COR-L47 (cell line): Measurements from ENCODE around the gene KLHDC3.
"Not testable (repeated sequence)": the region's sequence is repeated elsewhere in the genome, so short reads cannot be mapped to it uniquely, and the experiment has no call there.

ENCODE experiments used
- DNase-seq: peaks from one replicate; lab custom pipeline; 2025; lab: John Stamatoyannopoulos, UW

KLHDC3 gene

GRCh38 chr6:43029120-43029519, 15.1 kb downstream of the KLHDC3 start:
- DNase-seq = no peak

- no peak for DNase-seq
These were observed 18.3 kb downstream of the KLHDC3 start for GRCh38 chr6:43032326-43032725.

DNA sequence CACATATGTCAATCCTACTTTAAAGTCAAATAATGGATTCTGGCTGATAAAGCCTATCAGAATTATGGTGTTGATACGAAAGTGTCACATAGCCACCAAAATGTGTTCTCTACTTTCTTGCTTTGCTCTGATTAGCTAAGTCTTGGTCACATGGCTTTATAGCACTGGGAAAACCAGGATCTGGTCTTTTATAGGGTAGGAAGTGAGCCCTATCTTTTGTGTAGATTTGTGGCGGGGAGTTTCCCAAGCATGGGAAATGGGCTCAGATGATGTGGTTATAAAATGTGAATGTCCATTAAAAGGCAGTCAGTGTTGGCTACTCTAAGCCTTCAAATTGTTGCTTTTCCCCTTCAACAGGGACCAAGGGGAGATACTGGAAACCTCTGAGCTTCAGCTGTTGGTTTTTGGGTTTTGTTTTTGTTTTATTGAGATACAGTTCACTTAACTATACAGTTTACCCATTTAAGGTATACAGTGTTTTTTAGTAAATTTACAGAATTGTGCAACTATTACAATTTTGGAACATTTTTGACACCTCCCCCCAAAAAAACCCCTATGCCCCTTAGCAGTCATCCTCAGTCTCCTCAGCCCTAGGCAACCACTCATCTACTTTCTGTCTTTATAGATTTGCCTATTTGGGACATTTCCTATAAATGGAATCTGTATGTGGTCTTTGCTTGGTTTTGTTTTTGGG, 19.6 kb downstream of the KLHDC3 start:
- no peak for DNase-seq

- DNase-seq = no peak
These were observed 20.1 kb downstream of the KLHDC3 start for GRCh38 chr6:43034190-43034525.

DNA sequence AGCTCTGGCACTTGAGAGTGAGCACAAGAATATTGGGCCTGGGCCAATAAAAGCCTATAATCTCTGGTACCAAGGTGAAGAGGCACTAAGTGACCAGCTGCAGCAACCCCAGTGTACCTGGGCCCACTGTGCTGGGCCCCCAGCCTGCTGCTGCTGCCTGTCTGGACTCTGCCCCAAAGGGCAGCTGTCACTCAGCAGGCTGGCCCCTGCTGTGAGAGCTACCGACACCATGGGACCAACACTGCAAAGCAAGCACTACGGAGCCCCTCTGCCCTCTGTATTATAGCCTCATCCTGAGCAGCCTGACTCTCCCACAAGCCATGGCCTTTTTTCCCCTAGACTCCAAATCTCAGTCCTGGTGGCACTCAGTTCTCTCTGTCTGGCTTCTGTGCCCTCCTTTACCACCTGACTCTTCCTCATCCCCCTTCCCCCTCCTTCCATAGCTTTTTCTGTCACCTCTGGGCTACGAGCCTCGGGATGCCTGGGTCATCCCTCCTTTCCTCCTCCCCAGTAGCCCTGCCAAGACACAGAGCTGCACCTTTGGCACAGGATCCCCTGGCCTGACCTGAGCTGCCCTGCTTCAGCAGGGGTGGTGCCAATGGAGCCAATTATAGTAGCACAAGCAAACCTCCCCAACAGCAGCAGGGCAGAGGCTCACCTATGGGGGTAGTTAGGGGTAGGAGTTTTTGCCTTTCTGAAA, 21.6 kb downstream of the KLHDC3 start:
- no peak for DNase-seq

- DNase-seq = no peak
These were observed 22.7 kb downstream of the KLHDC3 start for GRCh38 chr6:43036712-43037111.

GRCh38 chr6:43037197-43037596, 23.1 kb downstream of the KLHDC3 start:
- DNase-seq = no peak

GRCh38 chr6:43037706-43038105, 23.7 kb downstream of the KLHDC3 start:
- DNase-seq = no peak

DNA sequence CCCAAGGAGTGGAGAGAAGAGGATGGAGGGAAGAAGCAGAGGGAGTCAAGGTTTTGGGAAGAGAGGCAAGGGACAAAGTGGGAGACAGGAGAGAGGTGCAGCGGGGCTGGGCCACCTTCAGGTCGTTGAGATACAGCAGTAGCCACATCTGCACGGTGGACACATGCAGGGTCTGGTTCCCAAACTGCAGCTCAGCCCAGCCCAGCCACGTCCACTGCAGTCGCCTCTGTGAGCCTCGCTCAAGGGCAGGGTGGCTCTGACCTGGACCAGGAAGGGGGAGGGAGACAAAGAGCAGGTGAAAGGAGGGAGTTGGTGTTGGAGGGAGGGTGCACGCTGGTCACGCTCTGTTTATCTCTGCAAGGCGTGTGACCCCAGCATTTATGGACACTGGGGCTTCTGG, 24.7 kb downstream of the KLHDC3 start:
- DNase-seq = no peak

DNA sequence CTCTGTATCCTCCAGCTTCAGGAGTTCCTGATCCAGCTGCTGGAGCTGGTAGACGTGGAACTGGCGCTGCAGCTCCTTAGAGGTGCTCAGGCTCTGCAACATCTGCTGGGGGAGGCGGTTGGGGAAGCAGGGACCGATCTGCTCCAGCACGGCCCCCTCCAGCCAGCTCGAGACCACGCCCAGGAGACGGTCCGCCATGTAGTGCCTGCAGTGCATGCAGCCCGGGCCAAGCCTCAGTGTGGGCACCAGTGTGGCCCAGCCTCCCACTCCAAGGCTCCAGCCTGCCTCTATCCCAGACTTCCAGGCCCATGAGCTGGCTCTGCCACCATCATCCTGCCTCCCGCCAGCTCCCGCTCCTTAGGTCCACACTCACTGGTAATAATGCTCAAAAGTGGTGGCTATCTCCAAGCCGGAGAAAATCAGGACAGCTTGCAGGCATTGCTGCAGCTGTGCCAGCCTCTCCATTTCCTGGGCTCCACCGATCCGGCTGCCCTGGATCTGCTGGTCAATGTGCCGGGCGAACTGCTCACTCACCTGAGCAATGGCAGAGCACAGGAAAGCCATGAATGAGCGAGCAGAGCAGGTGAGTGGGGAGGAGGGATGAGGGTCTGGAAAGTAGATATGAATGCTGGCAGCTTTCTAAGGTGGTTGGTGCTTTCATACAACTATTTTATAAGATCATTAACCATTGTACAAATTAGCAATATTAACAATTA, 26.7 kb downstream of the KLHDC3 start:
- no peak for DNase-seq

- not testable (repeated sequence) for DNase-seq
These were observed 27.4 kb downstream of the KLHDC3 start for GRCh38 chr6:43041475-43041874.

- DNase-seq = no peak
These were observed 29.3 kb downstream of the KLHDC3 start for GRCh38 chr6:43043310-43043709.

DNA sequence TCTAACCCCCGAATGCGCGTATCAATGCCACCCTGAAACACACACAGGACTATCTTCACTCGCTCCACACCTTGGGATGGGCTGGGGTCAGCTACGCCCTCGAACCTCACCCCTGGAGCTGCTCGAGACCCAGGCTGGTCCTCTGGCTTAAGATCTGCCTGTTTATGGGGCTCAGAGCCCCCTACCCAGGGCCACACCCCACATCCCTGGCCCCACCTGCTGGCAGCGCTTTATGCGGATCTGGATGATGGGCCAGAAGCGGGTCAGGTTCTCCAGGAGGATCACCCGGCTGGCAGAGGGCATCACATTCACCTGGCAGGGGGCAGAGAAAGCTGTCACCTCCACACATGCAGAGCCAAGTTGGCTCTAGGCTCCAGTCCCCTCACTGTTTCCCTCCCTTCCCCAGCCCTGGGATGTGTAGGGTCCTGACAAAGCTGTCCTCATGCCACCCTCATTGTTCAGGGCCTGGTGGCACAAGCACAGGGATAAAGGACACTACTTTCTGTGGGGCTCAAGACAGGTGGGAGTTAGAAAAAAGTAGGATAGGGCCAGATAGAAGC, 31.4 kb downstream of the KLHDC3 start:
- no peak for DNase-seq

- no peak for DNase-seq
These were observed 33.9 kb downstream of the KLHDC3 start for GRCh38 chr6:43047998-43048397.

DNA sequence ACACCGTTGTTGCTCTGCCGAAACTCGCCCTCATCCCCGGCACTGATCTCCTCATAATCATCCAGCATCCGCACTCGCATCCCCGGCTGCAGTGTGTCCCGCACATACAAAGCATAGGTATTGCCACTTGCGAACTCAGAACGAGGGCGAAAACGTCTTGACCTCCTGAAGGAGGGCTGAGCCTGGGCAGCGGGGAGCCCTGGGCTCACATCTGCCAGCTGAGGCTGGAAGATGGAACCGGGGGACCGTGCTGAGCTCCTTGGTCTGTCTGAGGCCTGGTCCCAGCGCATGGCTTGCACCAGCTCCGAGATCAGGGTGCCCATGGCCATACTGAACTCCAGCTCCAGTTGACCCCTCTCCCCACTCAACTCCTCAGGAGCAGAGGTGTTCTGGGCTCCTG, 36.9 kb downstream of the KLHDC3 start:
- no peak for DNase-seq

GRCh38 chr6:43052225-43052841, 38.3 kb downstream of the KLHDC3 start:
- DNase-seq = no peak

- DNase-seq = no peak
These were observed 38.9 kb downstream of the KLHDC3 start for GRCh38 chr6:43052842-43053544.

- peak; percentile 95 for DNase-seq
These were observed 39.6 kb downstream of the KLHDC3 start, which contains the start of gene CUL7 for GRCh38 chr6:43053545-43054205. Gene CUL7 (minus strand): TSS chr6:43053851. CDS start chr6:43052788, 1,063 bp downstream.

- DNase-seq = no peak
These were observed 40.3 kb downstream of the KLHDC3 start for GRCh38 chr6:43054206-43054943.

GRCh38 chr6:43055966-43056365, 41.9 kb downstream of the KLHDC3 start:
- no peak for DNase-seq
